Fibroblast of skin of left biceps (primary cell): ENCODE data around the gene NHERF1.

Experiments used
- DNase-seq, 2 experiments: peaks; one replicate each; pipeline ENCODE4 v3.0.0-alpha.2; 2013; ENCODE audit warnings: low read depth in 2 of 2

Gene NHERF1

GRCh38 chr17:74768069-74768762 lies 19.8 kb downstream of the NHERF1 start:
- DNase-seq, result no peak

GRCh38 chr17:74768763-74769114 lies 20.3 kb downstream of the NHERF1 start:
- DNase-seq, result no peak

GRCh38 chr17:74769266-74769855 lies 20.9 kb downstream of the NHERF1 start:
- no peak for DNase-seq

- DNase-seq, result no peak
Observed at GRCh38 chr17:74769856-74770497, 21.5 kb downstream of the NHERF1 start.

GRCh38 chr17:74770498-74771318 lies 22.3 kb downstream of the NHERF1 start:
- no peak for DNase-seq

GRCh38 chr17:74771319-74771914 lies 23.0 kb downstream of the NHERF1 start:
- DNase-seq, result no peak

- no peak for DNase-seq
Observed at GRCh38 chr17:74772053-74772452, 23.6 kb downstream of the NHERF1 start.

GRCh38 chr17:74773414-74773813 lies 25.0 kb downstream of the NHERF1 start:
- no peak for DNase-seq

- DNase-seq, result no peak
Observed at GRCh38 chr17:74773871-74774286, 25.5 kb downstream of the NHERF1 start.

- DNase-seq, result no peak
Observed at GRCh38 chr17:74775409-74776043, 27.1 kb downstream of the NHERF1 start.

- peak; percentile 79 to 84 for DNase-seq
Observed at GRCh38 chr17:74776044-74776962, 27.9 kb downstream of the NHERF1 start, which contains the start of gene NAT9. Gene NAT9 (minus strand): TSS chr17:74776345. CDS start chr17:74775698, 647 bp downstream.

- no peak for DNase-seq
Observed at GRCh38 chr17:74776990-74777389, 28.6 kb downstream of the NHERF1 start.

- no peak for DNase-seq
Observed at GRCh38 chr17:74777901-74778515, 29.6 kb downstream of the NHERF1 start.

- no peak for DNase-seq
Observed at GRCh38 chr17:74778960-74779359, 30.5 kb downstream of the NHERF1 start.

- no peak for DNase-seq
Observed at GRCh38 chr17:74779501-74779900, 31.1 kb downstream of the NHERF1 start.

- DNase-seq, result no peak
Observed at GRCh38 chr17:74779948-74780400, 31.5 kb downstream of the NHERF1 start.

GRCh38 chr17:74780443-74781238 lies 32.2 kb downstream of the NHERF1 start:
- no peak for DNase-seq

- no peak for DNase-seq
Observed at GRCh38 chr17:74782571-74782970, 34.1 kb downstream of the NHERF1 start.
